HepG2 (cell line): Measurements from ENCODE around the gene ASPRV1. TPM values are rescaled to one million over a fixed set of nuclear protein-coding genes. Genes with fewer than 3 reads are reported as not detected.
A peak's percentile ranks its signal among the peaks of the same experiment; 100 is the strongest.

Source experiments
- ASH2L ChIP-seq: fragments of 300-600, 200-600 bp; sonication (generic); IDR thresholded peaks from 2 replicates; pipeline ENCODE4 v1.7.0; 2017; ENCODE audit warnings: low read depth, mild to moderate bottlenecking, moderate library complexity, mixed read lengths, low read length; ENCODE audit not compliant: insufficient read length
- BHLHE40 ChIP-seq: IDR thresholded peaks from 2 replicates; pipeline ENCODE4 v1.6.1; 2011; ENCODE audit warnings: low read length, improper control_type of control experiment
- CBX5 ChIP-seq: sonication (generic); formaldehyde crosslinking; IDR thresholded peaks from 2 replicates; pipeline ENCODE4 v1.4.0; 2020; ENCODE audit warnings: missing genetic modification reagents, borderline replicate concordance
- CENPX ChIP-seq: sonication (generic); formaldehyde crosslinking; IDR thresholded peaks from 2 replicates; pipeline ENCODE4 v1.9.0; 2021; ENCODE audit warnings: mild to moderate bottlenecking, missing genetic modification reagents, moderate library complexity
- DNMT3B ChIP-seq: conservative IDR thresholded peaks from 2 replicates; pipeline ENCODE4 v1.6.1; 2016; ENCODE audit warnings: missing biosample characterization, control low read depth
- DR1 ChIP-seq: sonication (generic); formaldehyde crosslinking; IDR thresholded peaks from 2 replicates; pipeline ENCODE4 v1.8.0; 2021; ENCODE audit warnings: mild to moderate bottlenecking, missing genetic modification reagents, inconsistent platforms
- ELF3 ChIP-seq: IDR thresholded peaks from 2 replicates; pipeline ENCODE4 v1.6.1; 2016; ENCODE audit warnings: missing genetic modification reagents, missing compliant biosample characterization
- FOSL1 ChIP-seq: sonication (generic); formaldehyde crosslinking; IDR thresholded peaks from 2 replicates; pipeline ENCODE4 v1.9.0; 2021; ENCODE audit warnings: missing genetic modification reagents, borderline replicate concordance
- GFI1 ChIP-seq: sonication (generic); formaldehyde crosslinking; IDR thresholded peaks from 2 replicates; pipeline ENCODE4 v1.5.0; 2020; ENCODE audit warnings: missing genetic modification reagents, mild to moderate bottlenecking, borderline replicate concordance
- JUNB ChIP-seq: sonication (generic); formaldehyde crosslinking; IDR thresholded peaks from 2 replicates; pipeline ENCODE4 v1.8.0; 2022; ENCODE audit warnings: missing genetic modification reagents, mild to moderate bottlenecking, borderline replicate concordance
- MAFF ChIP-seq: IDR thresholded peaks from 2 replicates; pipeline ENCODE4 v1.6.1; 2011; ENCODE audit warnings: low read depth, low read length, improper control_type of control experiment
- NPAS2 ChIP-seq: sonication (generic); formaldehyde crosslinking; IDR thresholded peaks from 2 replicates; pipeline ENCODE4 v1.8.0; 2022; ENCODE audit warnings: mild to moderate bottlenecking, missing genetic modification reagents, borderline replicate concordance
- THYN1 ChIP-seq: sonication (generic); formaldehyde crosslinking; IDR thresholded peaks from 2 replicates; pipeline ENCODE4 v1.8.1; 2023; ENCODE audit warnings: low read depth, mild to moderate bottlenecking, moderate library complexity, missing genetic modification reagents, borderline replicate concordance
- ZMAT5 ChIP-seq: sonication (generic); formaldehyde crosslinking; IDR thresholded peaks from 2 replicates; pipeline ENCODE4 v1.5.0; 2020; ENCODE audit warnings: mild to moderate bottlenecking, low read depth, missing genetic modification reagents, borderline replicate concordance
- ZNF225 ChIP-seq: sonication (generic); formaldehyde crosslinking; IDR thresholded peaks from 2 replicates; pipeline ENCODE4 v1.4.0; 2020; ENCODE audit warnings: mild to moderate bottlenecking, missing genetic modification reagents
- ZNF264 ChIP-seq: sonication (generic); formaldehyde crosslinking; IDR thresholded peaks from 2 replicates; pipeline ENCODE4 v1.4.0; 2020; ENCODE audit warnings: missing genetic modification reagents
- ZNF276 ChIP-seq: sonication (generic); formaldehyde crosslinking; IDR thresholded peaks from 2 replicates; pipeline ENCODE4 v1.4.0; 2020; ENCODE audit warnings: mild to moderate bottlenecking, low read depth, missing genetic modification reagents
- ZNF562 ChIP-seq: sonication (generic); formaldehyde crosslinking; IDR thresholded peaks from 2 replicates; pipeline ENCODE4 v1.8.0; 2022; ENCODE audit warnings: missing genetic modification reagents, borderline replicate concordance
- ZNF891 ChIP-seq: sonication (generic); formaldehyde crosslinking; IDR thresholded peaks from 2 replicates; pipeline ENCODE4 v1.5.0; 2020; ENCODE audit warnings: mild to moderate bottlenecking, missing genetic modification reagents
- polyA plus RNA-seq, 8 experiments: library from polyadenylated mRNA; depleted of rRNA in 3 of 8; stranded (reverse) in 7 of 8; unstranded in 1 of 8; fragments of >200 nt; fragmentation: Illumina TruSeq in 4 of 8; extraction: Trizol in 4 of 8; gene quantifications; 2 replicates each; pipeline versions ENCODE4 v1.2.1 to v1.2.3, GENCODE V29; 2011 to 2016; ENCODE audit warnings: low read depth in 4 of 8, missing spikeins in 1 of 8, mixed read lengths in 1 of 8; ENCODE audit not compliant: insufficient read depth in 1 of 8
- total RNA-seq, 5 experiments: library from RNA; depleted of rRNA; stranded (reverse); fragments of >200 nt; fragmentation: Illumina TruSeq; extraction: Trizol; gene quantifications; 2 replicates each; pipeline ENCODE4 v1.2.3, GENCODE V29; 2016; ENCODE audit warnings: low read depth in 1 of 5
- TF ChIP-seq, protein P1 (sequence below): sonication (generic); formaldehyde crosslinking; IDR thresholded peaks from 2 replicates; pipeline ENCODE4 v1.5.1; 2020; ENCODE audit warnings: missing genetic modification reagents, mild to moderate bottlenecking, borderline replicate concordance
- TF ChIP-seq, protein P2 (sequence below): sonication (generic); formaldehyde crosslinking; IDR thresholded peaks from 2 replicates; pipeline ENCODE4 v1.4.0; 2020; ENCODE audit warnings: mild to moderate bottlenecking, missing genetic modification reagents

The ASPRV1 gene
- total and polyA plus RNA-seq, 2 of the 13 experiments (the other 11 are each of a cell fraction or from before 2014, with no cell fraction given), result 0.40 to 0.48 TPM

- no peak for TF ChIP-seq NPAS2 (CRISPR knock-in tag)
- TF ChIP-seq THYN1, result 0 out of 2 replicates have a peak, but pooled peaks have one; percentile 32
- no peak for TF ChIP-seq MAFF
- TF ChIP-seq ZNF225, result no peak; the same call in 1 of the 2 replicates
- TF ChIP-seq DR1, result no peak
- TF ChIP-seq BHLHE40, result peak; percentile 46; the same call in 1 of the 2 replicates
- no peak for TF ChIP-seq GFI1 (CRISPR knock-in tag)
- no peak for TF ChIP-seq CBX5 (CRISPR knock-in tag)
- TF ChIP-seq ASH2L, result peak; percentile 35
- TF ChIP-seq ELF3 (CRISPR knock-in tag), result peak; percentile 54
- no peak for TF ChIP-seq JUNB (CRISPR knock-in tag)
- TF ChIP-seq, protein P1, sequence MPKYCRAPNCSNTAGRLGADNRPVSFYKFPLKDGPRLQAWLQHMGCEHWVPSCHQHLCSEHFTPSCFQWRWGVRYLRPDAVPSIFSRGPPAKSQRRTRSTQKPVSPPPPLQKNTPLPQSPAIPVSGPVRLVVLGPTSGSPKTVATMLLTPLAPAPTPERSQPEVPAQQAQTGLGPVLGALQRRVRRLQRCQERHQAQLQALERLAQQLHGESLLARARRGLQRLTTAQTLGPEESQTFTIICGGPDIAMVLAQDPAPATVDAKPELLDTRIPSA (CRISPR knock-in tag), result no peak
- no peak for TF ChIP-seq ZMAT5
- TF ChIP-seq ZNF264 (CRISPR knock-in tag), result 0 out of 2 replicates have a peak, but pooled peaks have one; percentile 36
- no peak for TF ChIP-seq ZNF276 (CRISPR knock-in tag)
- no peak for TF ChIP-seq CENPX
- no peak for TF ChIP-seq ZNF562 (CRISPR knock-in tag)
- TF ChIP-seq FOSL1 (CRISPR knock-in tag), result no peak
- TF ChIP-seq, protein P2, sequence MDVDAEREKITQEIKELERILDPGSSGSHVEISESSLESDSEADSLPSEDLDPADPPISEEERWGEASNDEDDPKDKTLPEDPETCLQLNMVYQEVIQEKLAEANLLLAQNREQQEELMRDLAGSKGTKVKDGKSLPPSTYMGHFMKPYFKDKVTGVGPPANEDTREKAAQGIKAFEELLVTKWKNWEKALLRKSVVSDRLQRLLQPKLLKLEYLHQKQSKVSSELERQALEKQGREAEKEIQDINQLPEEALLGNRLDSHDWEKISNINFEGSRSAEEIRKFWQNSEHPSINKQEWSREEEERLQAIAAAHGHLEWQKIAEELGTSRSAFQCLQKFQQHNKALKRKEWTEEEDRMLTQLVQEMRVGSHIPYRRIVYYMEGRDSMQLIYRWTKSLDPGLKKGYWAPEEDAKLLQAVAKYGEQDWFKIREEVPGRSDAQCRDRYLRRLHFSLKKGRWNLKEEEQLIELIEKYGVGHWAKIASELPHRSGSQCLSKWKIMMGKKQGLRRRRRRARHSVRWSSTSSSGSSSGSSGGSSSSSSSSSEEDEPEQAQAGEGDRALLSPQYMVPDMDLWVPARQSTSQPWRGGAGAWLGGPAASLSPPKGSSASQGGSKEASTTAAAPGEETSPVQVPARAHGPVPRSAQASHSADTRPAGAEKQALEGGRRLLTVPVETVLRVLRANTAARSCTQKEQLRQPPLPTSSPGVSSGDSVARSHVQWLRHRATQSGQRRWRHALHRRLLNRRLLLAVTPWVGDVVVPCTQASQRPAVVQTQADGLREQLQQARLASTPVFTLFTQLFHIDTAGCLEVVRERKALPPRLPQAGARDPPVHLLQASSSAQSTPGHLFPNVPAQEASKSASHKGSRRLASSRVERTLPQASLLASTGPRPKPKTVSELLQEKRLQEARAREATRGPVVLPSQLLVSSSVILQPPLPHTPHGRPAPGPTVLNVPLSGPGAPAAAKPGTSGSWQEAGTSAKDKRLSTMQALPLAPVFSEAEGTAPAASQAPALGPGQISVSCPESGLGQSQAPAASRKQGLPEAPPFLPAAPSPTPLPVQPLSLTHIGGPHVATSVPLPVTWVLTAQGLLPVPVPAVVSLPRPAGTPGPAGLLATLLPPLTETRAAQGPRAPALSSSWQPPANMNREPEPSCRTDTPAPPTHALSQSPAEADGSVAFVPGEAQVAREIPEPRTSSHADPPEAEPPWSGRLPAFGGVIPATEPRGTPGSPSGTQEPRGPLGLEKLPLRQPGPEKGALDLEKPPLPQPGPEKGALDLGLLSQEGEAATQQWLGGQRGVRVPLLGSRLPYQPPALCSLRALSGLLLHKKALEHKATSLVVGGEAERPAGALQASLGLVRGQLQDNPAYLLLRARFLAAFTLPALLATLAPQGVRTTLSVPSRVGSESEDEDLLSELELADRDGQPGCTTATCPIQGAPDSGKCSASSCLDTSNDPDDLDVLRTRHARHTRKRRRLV (CRISPR knock-in tag), result no peak
- 0 out of 2 replicates have a peak, but pooled peaks have one; percentile 63 for TF ChIP-seq DNMT3B (CRISPR knock-in tag)
- TF ChIP-seq ZNF891, result no peak
Measured at GRCh38 chr2:69946351-69947324, 14.8 kb downstream of the ASPRV1 start (continued).
